CD14-positive monocyte (primary cell): ENCODE data around the gene LAGE3. TPM values are rescaled to one million over a fixed set of nuclear protein-coding genes. Genes with fewer than 3 reads are reported as not detected.
A peak's percentile ranks its signal among the peaks of the same experiment; 100 is the strongest.

Experiments
- DNase-seq, 3 donors: peaks; one replicate each; pipeline ENCODE4 v3.0.0-alpha.2; 2011 to 2022
- H2AFZ ChIP-seq: 2 replicates; pipeline ENCODE4 v1.6.0; 2012; ENCODE audit warnings: mild to moderate bottlenecking, low read depth, low read length, inconsistent platforms; ENCODE audit not compliant: insufficient read depth, poor library complexity, severe bottlenecking
- H3K27ac ChIP-seq, 2 donors: 1 replicate in 1 of 2; 2 replicates in 1 of 2; pipeline ENCODE4 v1.5.1; 2012 to 2013; ENCODE audit warnings: low read length in 2 of 2, control low read depth in 1 of 2, inconsistent platforms in 1 of 2, low read depth in 1 of 2, mild to moderate bottlenecking in 1 of 2
- H3K27me3 ChIP-seq, 2 donors: one replicate each; pipeline versions ENCODE4 v1.6.0 to v1.6.1; 2011 to 2013; ENCODE audit warnings: low read length in 2 of 2; ENCODE audit not compliant: control insufficient read depth in 2 of 2, insufficient read depth in 2 of 2
- H3K36me3 ChIP-seq, 2 donors: replicated peaks in 1 of 2; 1 replicate in 1 of 2; 2 replicates in 1 of 2; pipeline versions ENCODE4 v1.5.1 to v1.6.1; 2012 to 2013; ENCODE audit warnings: low read length in 2 of 2, control low read depth in 1 of 2, inconsistent platforms in 1 of 2, mild to moderate bottlenecking in 1 of 2; ENCODE audit not compliant: insufficient read depth in 2 of 2, control insufficient read depth in 1 of 2
- H3K4me1 ChIP-seq, 2 donors: 1 replicate in 1 of 2; 2 replicates in 1 of 2; pipeline versions ENCODE4 v1.5.1 to v1.6.1; 2012 to 2013; ENCODE audit warnings: low read length in 2 of 2, control low read depth in 1 of 2, inconsistent platforms in 1 of 2, mild to moderate bottlenecking in 1 of 2, moderate library complexity in 1 of 2; ENCODE audit not compliant: insufficient read depth in 2 of 2, control insufficient read depth in 1 of 2
- H3K4me2 ChIP-seq: replicated peaks from 2 replicates; pipeline ENCODE3; 2012; ENCODE audit warnings: low read length, moderate library complexity, mild to moderate bottlenecking; ENCODE audit not compliant: poor library complexity, severe bottlenecking; ENCODE audit errors: extremely low read depth
- H3K4me3 ChIP-seq, 3 experiments: fragments of 200-600 bp in 1 of 3; sonication (generic) in 1 of 3; replicated peaks in 1 of 3; 1 replicate in 2 of 3; 2 replicates in 1 of 3; pipeline ENCODE4 v1.5.1; 2011 to 2013; ENCODE audit warnings: low read length in 3 of 3, mild to moderate bottlenecking in 3 of 3, control low read depth in 2 of 3, low read depth in 2 of 3, inconsistent platforms in 1 of 3, moderate library complexity in 1 of 3
- H3K79me2 ChIP-seq: 2 replicates; pipeline ENCODE4 v1.6.0; 2012; ENCODE audit warnings: mild to moderate bottlenecking, control low read depth, inconsistent platforms, low read length, moderate library complexity; ENCODE audit not compliant: insufficient read depth
- H3K9ac ChIP-seq: 2 replicates; pipeline ENCODE4 v1.6.0; 2017; ENCODE audit warnings: low read length, mild to moderate bottlenecking; ENCODE audit not compliant: insufficient read depth, poor library complexity, severe bottlenecking
- H3K9me3 ChIP-seq, 2 donors: replicated peaks in 1 of 2; 1 replicate in 1 of 2; 2 replicates in 1 of 2; pipeline versions ENCODE4 v1.5.1 to v1.6.1; 2012 to 2013; ENCODE audit warnings: low read length in 2 of 2, control low read depth in 1 of 2; ENCODE audit not compliant: control insufficient read depth in 1 of 2, insufficient read depth in 1 of 2
- H4K20me1 ChIP-seq: 2 replicates; pipeline ENCODE4 v1.6.0; 2012; ENCODE audit warnings: mild to moderate bottlenecking, low read length, control low read depth, moderate library complexity; ENCODE audit not compliant: insufficient read depth
- H3K27ac Mint-ChIP-seq, 7 donors: one replicate each; pipeline ENCODE4 v1.8.0; 2020; ENCODE audit warnings: mild to moderate bottlenecking in 7 of 7, mixed read lengths in 7 of 7, moderate library complexity in 6 of 7, inconsistent platforms in 2 of 7
- H3K27me3 Mint-ChIP-seq, 3 donors: one replicate each; pipeline ENCODE4 v1.8.0; 2021 to 2022; ENCODE audit warnings: low read depth in 3 of 3, mild to moderate bottlenecking in 3 of 3, mixed read lengths in 3 of 3, moderate library complexity in 3 of 3, inconsistent platforms in 1 of 3
- H3K36me3 Mint-ChIP-seq, 2 donors: one replicate each; pipeline ENCODE4 v1.8.0; 2020; ENCODE audit warnings: mixed read lengths in 2 of 2, inconsistent platforms in 1 of 2, mild to moderate bottlenecking in 1 of 2
- H3K4me1 Mint-ChIP-seq: one replicate; pipeline ENCODE4 v1.8.0; 2020; ENCODE audit warnings: mild to moderate bottlenecking, mixed read lengths
- H3K4me3 Mint-ChIP-seq, 2 donors: one replicate each; pipeline ENCODE4 v1.8.0; 2020; ENCODE audit warnings: mild to moderate bottlenecking in 2 of 2, mixed read lengths in 2 of 2, moderate library complexity in 1 of 2
- H3K9me3 Mint-ChIP-seq, 7 donors: one replicate each; pipeline ENCODE4 v1.8.0; 2020 to 2022; ENCODE audit warnings: mixed read lengths in 7 of 7, mild to moderate bottlenecking in 6 of 7, moderate library complexity in 6 of 7, inconsistent platforms in 2 of 7
- WGBS: methylation state at CpG from one replicate; pipeline ENCODE4 v1.1.5; 2013; ENCODE audit warnings: missing lambda C conversion rate; ENCODE audit not compliant: insufficient coverage; 5-methylcytosine and 5-hydroxymethylcytosine counted together
- intact Hi-C, 2 donors: fragments of 100-400 bp; cut with micrococcal nuclease; formaldehyde crosslinking; loops; one replicate each; pipeline versions ENCODE4 v1.15.0 to v1.15.1; 2023
- polyA plus RNA-seq, 3 donors: library from polyadenylated mRNA; depleted of rRNA in 1 of 3; unstranded in 2 of 3; stranded (reverse) in 1 of 3; fragments of 300-500 nt in 2 of 3; fragments of >200 nt in 1 of 3; fragmentation: Illumina TruSeq in 2 of 3; gene quantifications; 1 replicate in 2 of 3; 2 replicates in 1 of 3; pipeline ENCODE4 v1.2.3, GENCODE V29; 2012 to 2021
- TF ChIP-seq, protein P1 (sequence below): fragments of 200-600 bp; IDR thresholded peaks from one replicate; pipeline ENCODE4 v1.8.0; 2022; ENCODE audit warnings: antibody characterized with exemption, mild to moderate bottlenecking

The LAGE3 gene
- polyA plus RNA-seq, 3 donors, result 12.4 to 30.9 (median 18.6) TPM

DNA sequence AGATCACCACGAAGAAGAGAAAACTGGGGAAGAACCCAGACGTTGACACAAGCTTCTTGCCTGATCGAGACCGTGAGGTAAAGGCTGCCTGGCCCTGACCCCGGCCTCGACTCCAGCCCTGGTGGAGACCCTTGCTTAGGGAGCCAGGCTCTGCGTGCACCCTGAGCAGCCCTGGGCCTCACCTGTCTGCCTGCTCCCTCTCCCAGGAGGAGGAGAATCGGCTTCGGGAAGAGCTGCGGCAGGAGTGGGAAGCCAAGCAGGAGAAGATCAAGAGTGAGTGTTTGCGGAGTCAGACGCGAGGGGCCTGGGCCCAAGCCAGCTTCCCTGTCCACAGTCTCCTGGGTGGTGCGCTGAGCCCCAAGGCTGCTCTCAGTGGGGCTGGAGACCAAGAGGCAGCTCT is 30.6 kb downstream of the LAGE3 start:
- H3K9me3 ChIP-seq, result no peaks in the 10 kb centered on the region
- WGBS, result 100% methylated on average over 7 of the region's 14 CpGs
- Mint-ChIP-seq H3K9me3 (peaks cover 0 to 4% (median 0%) of the 10 kb centered on the region in 7 donors), H3K27ac (no peak overlapping the region), H3K4me1 (peaks cover 7% of the 10 kb centered on the region), H3K4me3 (no peak overlapping the region), H3K27me3 (peaks cover 0 to 15% (median 0%) of the 10 kb centered on the region in 3 donors), H3K36me3 (peaks cover 52 to 64% of the 10 kb centered on the region in 2 donors)
- H4K20me1 ChIP-seq, result peaks cover 9% of the 10 kb centered on the region
- no peaks in the 10 kb centered on the region for H3K27me3 ChIP-seq
- intact Hi-C loops, result no loop called here
- TF ChIP-seq, protein P1, sequence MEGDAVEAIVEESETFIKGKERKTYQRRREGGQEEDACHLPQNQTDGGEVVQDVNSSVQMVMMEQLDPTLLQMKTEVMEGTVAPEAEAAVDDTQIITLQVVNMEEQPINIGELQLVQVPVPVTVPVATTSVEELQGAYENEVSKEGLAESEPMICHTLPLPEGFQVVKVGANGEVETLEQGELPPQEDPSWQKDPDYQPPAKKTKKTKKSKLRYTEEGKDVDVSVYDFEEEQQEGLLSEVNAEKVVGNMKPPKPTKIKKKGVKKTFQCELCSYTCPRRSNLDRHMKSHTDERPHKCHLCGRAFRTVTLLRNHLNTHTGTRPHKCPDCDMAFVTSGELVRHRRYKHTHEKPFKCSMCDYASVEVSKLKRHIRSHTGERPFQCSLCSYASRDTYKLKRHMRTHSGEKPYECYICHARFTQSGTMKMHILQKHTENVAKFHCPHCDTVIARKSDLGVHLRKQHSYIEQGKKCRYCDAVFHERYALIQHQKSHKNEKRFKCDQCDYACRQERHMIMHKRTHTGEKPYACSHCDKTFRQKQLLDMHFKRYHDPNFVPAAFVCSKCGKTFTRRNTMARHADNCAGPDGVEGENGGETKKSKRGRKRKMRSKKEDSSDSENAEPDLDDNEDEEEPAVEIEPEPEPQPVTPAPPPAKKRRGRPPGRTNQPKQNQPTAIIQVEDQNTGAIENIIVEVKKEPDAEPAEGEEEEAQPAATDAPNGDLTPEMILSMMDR, result no peak
- H3K79me2 ChIP-seq, result peaks cover 10% of the 10 kb centered on the region
- H3K27ac ChIP-seq, result no peak overlapping the region
- no peak overlapping the region for H3K9ac ChIP-seq
- peaks cover 40 to 45% of the 10 kb centered on the region in 2 donors for H3K36me3 ChIP-seq
- no peak overlapping the region for H3K4me3 ChIP-seq
- peaks cover 13 to 17% of the 10 kb centered on the region in 2 donors for H3K4me1 ChIP-seq
- H3K4me2 ChIP-seq, result no peak overlapping the region
- no peak overlapping the region for H2AFZ ChIP-seq
- DNase-seq, result no peak

DNA sequence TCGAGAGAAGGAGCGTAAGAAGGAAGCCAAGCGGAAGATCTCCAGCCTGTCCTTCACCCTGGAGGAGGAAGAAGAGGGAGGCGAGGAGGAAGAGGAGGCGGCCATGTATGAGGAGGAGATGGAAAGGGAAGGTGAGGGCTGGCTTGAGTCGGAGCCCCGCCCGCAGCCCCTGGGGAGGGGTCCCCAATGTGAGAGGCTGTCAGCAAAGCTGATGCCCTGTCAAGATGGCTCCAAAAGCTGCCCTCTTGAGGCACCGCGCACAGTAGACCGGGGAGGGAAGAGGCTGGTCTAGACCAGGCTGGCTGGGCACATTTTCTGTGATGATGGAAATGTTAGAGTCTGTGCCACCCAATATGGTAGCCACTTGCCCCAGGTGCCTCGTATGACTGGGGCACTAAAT is 32.7 kb downstream of the LAGE3 start:
- DNase-seq, result no peak
- Mint-ChIP-seq H3K36me3 (peaks cover 51 to 64% of the 10 kb centered on the region in 2 donors), H3K9me3 (peaks cover 0 to 4% (median 0%) of the 10 kb centered on the region in 7 donors), H3K27ac (peak overlapping the region in 2 of 7 donors; percentile 46 to 64), H3K27me3 (peaks cover 0 to 15% (median 0%) of the 10 kb centered on the region in 3 donors), H3K4me1 (peaks cover 10% of the 10 kb centered on the region), H3K4me3 (no peak overlapping the region)
- 100% methylated on average over 3 of the region's 12 CpGs for WGBS
- H3K4me3 ChIP-seq, result no peak overlapping the region
- peaks cover 9% of the 10 kb centered on the region for H4K20me1 ChIP-seq
- H2AFZ ChIP-seq, result no peak overlapping the region
- TF ChIP-seq, protein P1, result no peak
- intact Hi-C loops, result no loop called here
- peaks cover 10% of the 10 kb centered on the region for H3K79me2 ChIP-seq
- no peaks in the 10 kb centered on the region for H3K27me3 ChIP-seq
- no peak overlapping the region for H3K27ac ChIP-seq
- no peak overlapping the region for H3K9ac ChIP-seq
- peaks cover 15 to 20% of the 10 kb centered on the region in 2 donors for H3K4me1 ChIP-seq
- no peaks in the 10 kb centered on the region for H3K9me3 ChIP-seq
- peaks cover 48 to 54% of the 10 kb centered on the region in 2 donors for H3K36me3 ChIP-seq
- H3K4me2 ChIP-seq, result no peak overlapping the region
